ENCODE measurements around the gene ACP7.
A peak's percentile ranks its signal among the peaks of the same experiment; 100 is the strongest.

Gene ACP7

GRCh38 chr19:39122934-39123731 lies 39.0 kb downstream of the ACP7 start:
- no peak for TF ChIP-seq CTCF (conservative IDR thresholded peaks at IDR 0.05; ENCODE audit: low read length)
- H3K4me3 ChIP-seq (ENCODE audit: low read length): no peak overlapping the region

GRCh38 chr19:39124136-39124764 lies 40.1 kb downstream of the ACP7 start:
- no peak for TF ChIP-seq CTCF (conservative IDR thresholded peaks at IDR 0.05; ENCODE audit: low read length)
- DNase-seq (ENCODE audit: low read depth): no peak
- H3K4me3 ChIP-seq (ENCODE audit: low read length): no peak overlapping the region

More at GRCh38 chr19:39122934-39123731, 39.0 kb downstream of the ACP7 start:
- DNase-seq (ENCODE audit: low read depth): no peak

DNA sequence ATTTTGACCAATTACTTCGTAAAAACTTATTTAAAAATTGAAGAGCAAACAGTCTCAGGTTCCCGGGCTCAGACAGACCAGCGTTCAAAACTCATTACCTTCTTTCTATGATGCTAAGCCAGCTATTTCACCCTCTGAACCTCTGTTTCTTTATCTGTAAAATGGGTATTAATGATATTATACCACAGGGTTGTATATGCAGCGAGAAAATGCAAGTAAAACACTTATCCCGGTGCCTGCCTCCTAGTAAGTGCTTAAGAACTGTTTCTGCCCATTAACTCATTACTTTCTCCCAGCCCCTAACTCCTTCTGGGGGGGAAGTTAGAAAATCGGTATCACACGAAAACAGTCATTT lies 41.0 kb downstream of the ACP7 start:
- H3K4me3 ChIP-seq (ENCODE audit: low read length): peak overlapping the region; percentile 62
- TF ChIP-seq CTCF (conservative IDR thresholded peaks at IDR 0.05; ENCODE audit: low read length): no peak
- no peak for DNase-seq (ENCODE audit: low read depth)

GRCh38 chr19:39125554-39126311 lies 41.6 kb downstream of the ACP7 start, which contains the start of gene PAK4:
PAK4 (plus strand) TSS chr19:39125786; CDS start chr19:39169554, 43,768 bp downstream.
- TF ChIP-seq CTCF (conservative IDR thresholded peaks at IDR 0.05; ENCODE audit: low read length): no peak
- DNase-seq (ENCODE audit: low read depth): peak; percentile 96
- H3K4me3 ChIP-seq (ENCODE audit: low read length): peak within 1 kb of the TSS; percentile 87

DNA sequence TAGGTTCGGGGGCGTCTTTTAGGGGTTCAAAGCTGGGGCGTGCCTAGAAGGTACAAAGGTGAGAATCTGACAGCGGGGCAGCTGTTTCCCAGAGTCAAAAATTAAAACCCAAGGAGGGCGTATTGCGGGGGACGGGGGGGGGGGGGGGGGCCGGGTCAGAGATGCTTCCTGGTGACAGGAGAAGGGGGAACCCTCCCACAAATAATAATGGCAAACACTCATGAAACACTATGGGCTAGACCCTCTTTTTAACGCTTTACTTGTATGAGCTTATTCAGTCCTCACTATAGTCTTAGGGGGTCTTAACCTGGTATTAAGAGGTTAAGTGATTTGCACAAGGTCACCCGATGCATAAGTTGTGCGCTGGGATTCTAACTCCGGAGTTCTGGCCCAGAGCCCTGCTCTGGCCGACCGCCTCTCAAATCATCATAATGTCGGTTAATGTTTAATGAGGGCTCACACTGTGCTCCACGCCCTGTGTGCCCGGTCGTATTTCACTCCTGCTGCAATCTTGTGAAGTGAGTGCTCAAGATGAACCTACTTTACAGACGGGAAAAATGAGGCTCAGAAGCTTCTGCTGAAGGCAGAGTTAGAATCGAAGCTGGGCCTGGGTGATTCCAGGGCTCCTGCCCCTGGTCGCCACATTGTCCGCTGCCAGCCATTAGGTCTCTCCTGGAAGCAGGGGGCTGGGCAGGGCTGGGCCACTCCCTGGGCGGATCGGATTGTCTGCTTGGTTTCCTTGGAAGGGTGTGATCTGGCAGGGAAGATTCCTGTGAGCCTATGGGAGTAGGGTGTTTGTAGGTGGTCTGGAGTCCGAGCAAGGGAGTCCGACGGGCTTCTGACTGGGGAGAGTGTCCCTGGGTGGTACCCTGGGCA lies 42.4 kb downstream of the ACP7 start:
- TF ChIP-seq CTCF (conservative IDR thresholded peaks at IDR 0.05; ENCODE audit: low read length): no peak
- peak; percentile 40 for DNase-seq (ENCODE audit: low read depth)
- peak overlapping the region; percentile 87 for H3K4me3 ChIP-seq (ENCODE audit: low read length)

DNA sequence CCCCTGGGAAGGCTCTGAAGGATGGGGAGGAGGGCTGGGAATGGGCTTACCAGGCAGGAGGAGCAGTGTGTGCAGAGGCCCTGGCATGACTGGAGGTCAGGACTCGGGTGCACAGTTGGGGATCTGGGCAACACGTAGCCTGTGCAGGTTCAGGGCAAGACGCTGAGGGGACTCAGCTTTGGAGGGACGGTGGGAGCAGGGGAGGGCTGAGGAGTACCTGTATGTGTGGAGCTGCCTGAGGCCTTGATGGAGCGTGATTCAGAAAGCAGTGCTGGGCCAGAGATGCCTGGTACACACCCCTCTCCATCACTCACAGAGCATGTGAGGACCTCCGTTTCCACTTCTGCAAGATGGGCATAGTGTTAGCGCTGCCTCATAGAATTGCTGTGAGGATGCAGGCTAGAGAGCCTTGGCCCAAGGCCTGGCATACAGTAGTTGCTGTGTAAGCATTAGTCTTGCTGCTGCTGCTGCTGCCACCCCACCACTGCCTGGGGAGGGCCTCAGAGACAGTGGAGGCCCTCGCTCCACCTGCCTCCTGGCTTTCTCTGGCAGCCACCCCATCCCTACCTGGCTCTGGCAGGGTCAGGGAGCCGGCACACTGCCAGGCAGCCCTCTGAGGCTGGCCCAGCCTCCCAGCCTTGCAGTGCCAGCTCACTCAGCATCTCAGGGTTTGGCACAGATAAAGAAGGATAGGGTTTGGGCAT lies 43.8 kb downstream of the ACP7 start:
- TF ChIP-seq CTCF (conservative IDR thresholded peaks at IDR 0.05; ENCODE audit: low read length): no peak
- no peak overlapping the region for H3K4me3 ChIP-seq (ENCODE audit: low read length)
- DNase-seq (ENCODE audit: low read depth): peak; percentile 16
